Measurements from ENCODE around the gene NUBPL.

NUBPL gene

GRCh38 chr14:31819281-31819680 is 258.1 kb downstream of the NUBPL start:
- DNase-seq (ENCODE audit: low spot score): no peak
- TF ChIP-seq CTCF (IDR thresholded peaks at IDR 0.05; ENCODE audit: extremely low read depth, missing control alignments): no peak

- no peak for TF ChIP-seq CTCF (IDR thresholded peaks at IDR 0.05; ENCODE audit: extremely low read depth, missing control alignments)
- DNase-seq (ENCODE audit: low spot score): no peak
Measured at GRCh38 chr14:31825459-31825858, 264.3 kb downstream of the NUBPL start.

GRCh38 chr14:31827325-31827724 is 266.1 kb downstream of the NUBPL start:
- no peak for TF ChIP-seq CTCF (IDR thresholded peaks at IDR 0.05; ENCODE audit: extremely low read depth, missing control alignments)
- no peak for DNase-seq (ENCODE audit: low spot score)

- no peak for TF ChIP-seq CTCF (IDR thresholded peaks at IDR 0.05; ENCODE audit: extremely low read depth, missing control alignments)
- DNase-seq (ENCODE audit: low spot score): no peak
Measured at GRCh38 chr14:31828946-31829868, 268.0 kb downstream of the NUBPL start.

- DNase-seq (ENCODE audit: low spot score): no peak
- no peak for TF ChIP-seq CTCF (IDR thresholded peaks at IDR 0.05; ENCODE audit: extremely low read depth, missing control alignments)
Measured at GRCh38 chr14:31834616-31835015, 273.4 kb downstream of the NUBPL start.

GRCh38 chr14:31835049-31835448 is 273.8 kb downstream of the NUBPL start:
- TF ChIP-seq CTCF (IDR thresholded peaks at IDR 0.05; ENCODE audit: extremely low read depth, missing control alignments): no peak
- no peak for DNase-seq (ENCODE audit: low spot score)

GRCh38 chr14:31837031-31837430 is 275.8 kb downstream of the NUBPL start:
- no peak for TF ChIP-seq CTCF (IDR thresholded peaks at IDR 0.05; ENCODE audit: extremely low read depth, missing control alignments)
- DNase-seq (ENCODE audit: low spot score): no peak
